ENCODE data around the gene INTS4. TPM values are rescaled to one million over a fixed set of nuclear protein-coding genes. Genes with fewer than 3 reads are reported as not detected.
"Not testable (repeated sequence)": the region's sequence is repeated elsewhere in the genome, so short reads cannot be mapped to it uniquely, and the experiment has no call there.

INTS4 gene
- total RNA-seq, 1 donor from 2014 or later, result 46.3 TPM

DNA sequence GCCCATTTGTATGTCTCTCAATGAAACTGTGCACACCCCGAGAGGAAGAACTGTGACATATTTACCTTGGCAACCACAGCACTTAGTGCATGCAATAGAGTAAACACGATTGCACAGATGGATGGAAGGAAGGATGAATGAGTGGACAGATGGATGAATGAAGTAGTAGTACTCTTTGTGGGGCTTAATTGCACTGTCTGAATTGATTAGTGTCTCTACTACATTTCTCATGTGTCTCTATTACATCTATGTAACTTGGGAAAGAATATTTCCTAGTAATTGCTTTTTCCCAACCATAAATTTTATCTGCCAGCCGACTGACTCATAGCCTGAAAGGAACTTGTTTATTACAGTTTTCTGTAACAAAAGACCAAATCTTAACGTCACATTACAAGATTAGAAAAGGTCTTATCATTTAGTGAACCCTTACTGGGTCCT is 103.8 kb downstream of the INTS4 start:
- H3K27me3 Mint-ChIP-seq; DNase-seq (ENCODE audit: extremely low spot score, unreplicated experiment); H3K9me3 Mint-ChIP-seq; H3K4me1 Mint-ChIP-seq (ENCODE audit: unreplicated experiment); H3K4me3 Mint-ChIP-seq; H3K27ac Mint-ChIP-seq: not testable (repeated sequence)
- peaks cover 11% of the 10 kb centered on the region for H3K36me3 Mint-ChIP-seq

DNA sequence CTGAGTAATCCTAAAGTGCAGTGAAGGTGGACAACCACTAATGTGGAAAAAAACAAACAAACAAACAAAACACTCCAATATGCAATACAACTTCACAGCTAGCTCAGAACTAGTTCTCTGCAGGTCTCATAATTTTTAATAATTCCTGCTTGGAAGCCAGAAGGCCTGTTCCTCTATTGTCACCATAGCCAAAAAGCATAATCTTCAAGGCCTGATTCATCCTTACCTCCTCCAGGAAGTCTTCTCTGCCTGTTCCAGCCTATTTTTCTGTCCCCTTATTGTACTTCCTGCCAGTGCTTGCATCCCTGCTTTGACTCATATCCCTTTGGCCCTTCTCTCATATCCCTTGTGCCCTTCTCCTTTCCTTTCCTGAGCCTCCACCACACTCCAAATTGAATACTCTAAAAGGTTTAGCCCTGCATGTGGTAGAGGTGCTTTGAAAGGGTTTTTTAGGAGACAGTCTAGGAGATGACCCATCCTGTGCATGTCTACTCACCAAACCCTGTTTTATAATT is 104.3 kb downstream of the INTS4 start:
- not testable (repeated sequence) for H3K27me3 Mint-ChIP-seq; DNase-seq (ENCODE audit: extremely low spot score, unreplicated experiment); H3K4me3 Mint-ChIP-seq; H3K4me1 Mint-ChIP-seq (ENCODE audit: unreplicated experiment); H3K9me3 Mint-ChIP-seq; H3K27ac Mint-ChIP-seq
- H3K36me3 Mint-ChIP-seq, result peaks cover 11% of the 10 kb centered on the region

DNA sequence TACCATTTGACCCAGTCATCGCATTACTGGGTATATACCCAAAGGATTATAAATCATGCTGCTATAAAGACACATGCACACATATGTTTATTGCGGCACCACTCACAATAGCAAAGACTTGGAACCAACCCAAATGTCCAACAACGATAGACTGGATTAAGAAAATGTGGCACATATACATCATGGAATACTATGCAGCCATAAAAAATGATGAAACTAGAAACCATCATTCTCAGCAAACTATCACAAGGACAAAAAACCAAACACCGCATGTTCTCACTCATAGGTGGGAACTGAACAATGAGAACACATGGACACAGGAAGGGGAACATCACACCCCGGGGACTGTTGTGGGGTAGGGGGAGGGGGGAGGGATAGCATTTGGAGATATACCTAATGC is 105.4 kb downstream of the INTS4 start:
- peaks cover 14% of the 10 kb centered on the region for H3K36me3 Mint-ChIP-seq
- H3K4me3 Mint-ChIP-seq; H3K4me1 Mint-ChIP-seq (ENCODE audit: unreplicated experiment); H3K27ac Mint-ChIP-seq; H3K27me3 Mint-ChIP-seq; H3K9me3 Mint-ChIP-seq; DNase-seq (ENCODE audit: extremely low spot score, unreplicated experiment): not testable (repeated sequence)

DNA sequence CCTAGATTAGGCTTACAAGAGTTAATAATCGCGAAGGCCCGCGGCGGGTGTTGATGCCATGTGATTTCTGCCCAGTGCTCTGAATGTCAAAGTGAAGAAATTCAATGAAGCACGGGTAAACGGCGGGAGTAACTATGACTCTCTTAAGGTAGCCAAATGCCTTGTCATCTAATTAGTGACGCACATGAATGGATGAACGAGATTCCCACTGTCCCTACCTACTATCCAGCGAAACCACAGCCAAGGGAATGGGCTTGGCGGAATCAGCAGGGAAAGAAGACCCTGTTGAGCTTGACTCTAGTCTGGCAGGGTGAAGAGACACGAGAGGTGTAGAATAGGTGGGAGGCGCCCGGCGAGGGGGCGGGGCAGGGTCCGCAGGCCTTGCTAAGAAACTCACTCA is 108.1 kb downstream of the INTS4 start:
- Mint-ChIP-seq H3K27me3 (no peaks in the 10 kb centered on the region), H3K4me3 (no peak overlapping the region), H3K36me3 (peaks cover 10% of the 10 kb centered on the region), H3K9me3 (no peaks in the 10 kb centered on the region), H3K27ac (no peak overlapping the region), H3K4me1 (ENCODE audit: unreplicated experiment) (peaks cover 4% of the 10 kb centered on the region)
- TF ChIP-seq, protein P1, sequence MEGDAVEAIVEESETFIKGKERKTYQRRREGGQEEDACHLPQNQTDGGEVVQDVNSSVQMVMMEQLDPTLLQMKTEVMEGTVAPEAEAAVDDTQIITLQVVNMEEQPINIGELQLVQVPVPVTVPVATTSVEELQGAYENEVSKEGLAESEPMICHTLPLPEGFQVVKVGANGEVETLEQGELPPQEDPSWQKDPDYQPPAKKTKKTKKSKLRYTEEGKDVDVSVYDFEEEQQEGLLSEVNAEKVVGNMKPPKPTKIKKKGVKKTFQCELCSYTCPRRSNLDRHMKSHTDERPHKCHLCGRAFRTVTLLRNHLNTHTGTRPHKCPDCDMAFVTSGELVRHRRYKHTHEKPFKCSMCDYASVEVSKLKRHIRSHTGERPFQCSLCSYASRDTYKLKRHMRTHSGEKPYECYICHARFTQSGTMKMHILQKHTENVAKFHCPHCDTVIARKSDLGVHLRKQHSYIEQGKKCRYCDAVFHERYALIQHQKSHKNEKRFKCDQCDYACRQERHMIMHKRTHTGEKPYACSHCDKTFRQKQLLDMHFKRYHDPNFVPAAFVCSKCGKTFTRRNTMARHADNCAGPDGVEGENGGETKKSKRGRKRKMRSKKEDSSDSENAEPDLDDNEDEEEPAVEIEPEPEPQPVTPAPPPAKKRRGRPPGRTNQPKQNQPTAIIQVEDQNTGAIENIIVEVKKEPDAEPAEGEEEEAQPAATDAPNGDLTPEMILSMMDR (conservative IDR thresholded peaks at IDR 0.05), result no peak
- no peak for DNase-seq (ENCODE audit: extremely low spot score, unreplicated experiment)

DNA sequence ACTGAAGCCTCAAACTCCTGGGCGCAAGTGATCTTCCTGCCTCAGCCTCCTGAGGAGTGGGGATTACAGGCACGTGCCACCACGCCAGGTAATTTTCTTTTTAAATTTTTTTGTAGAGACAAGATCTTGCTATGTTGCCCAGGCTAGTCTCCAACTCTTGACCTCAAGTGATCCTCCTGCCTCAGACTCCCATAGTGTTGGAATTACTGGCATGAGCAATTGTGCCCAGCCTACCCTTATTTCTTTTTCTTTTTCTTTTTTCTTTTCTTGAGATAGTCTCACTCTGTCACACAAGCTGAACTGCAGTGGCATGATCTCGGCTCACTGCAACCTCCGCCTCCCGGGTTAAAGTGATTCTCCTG is 109.7 kb downstream of the INTS4 start:
- no peak overlapping the region for H3K4me3 Mint-ChIP-seq
- no peak overlapping the region for H3K27ac Mint-ChIP-seq
- peaks cover 3% of the 10 kb centered on the region for H3K36me3 Mint-ChIP-seq
- no peaks in the 10 kb centered on the region for H3K27me3 Mint-ChIP-seq
- TF ChIP-seq, protein P1 (conservative IDR thresholded peaks at IDR 0.05), result no peak
- peaks cover 4% of the 10 kb centered on the region for H3K4me1 Mint-ChIP-seq (ENCODE audit: unreplicated experiment)
- H3K9me3 Mint-ChIP-seq, result no peaks in the 10 kb centered on the region
- no peak for DNase-seq (ENCODE audit: extremely low spot score, unreplicated experiment)

DNA sequence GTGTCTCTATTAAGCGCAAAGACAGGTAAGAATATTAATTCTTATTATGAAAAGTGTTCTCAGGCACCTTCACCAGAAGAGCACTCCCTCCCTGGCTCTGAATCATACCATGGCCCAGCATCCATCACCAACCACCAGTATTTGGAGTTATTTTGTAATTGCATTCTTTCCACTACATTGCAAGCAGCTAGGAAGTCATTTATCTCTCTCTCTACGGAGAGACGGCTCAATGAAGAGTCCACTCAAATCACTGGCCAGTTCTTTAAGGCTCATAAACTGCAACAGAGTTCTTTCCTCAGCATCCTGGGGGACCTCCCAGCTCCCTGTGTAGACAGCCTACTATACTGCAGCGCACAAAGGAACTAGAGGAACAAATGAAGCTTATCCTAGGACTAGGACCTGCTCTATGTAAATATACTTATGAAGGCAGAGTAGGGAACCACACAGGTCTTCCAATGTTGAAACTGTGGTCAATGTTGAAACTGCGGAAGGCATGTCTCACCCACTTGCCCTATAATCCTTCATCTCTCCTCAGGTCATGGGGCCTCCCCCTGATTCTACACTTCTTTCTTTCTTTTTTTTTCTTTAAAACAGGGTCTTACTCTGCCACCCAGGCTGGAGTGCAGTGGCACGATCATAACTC is 110.2 kb downstream of the INTS4 start:
- peaks cover 3% of the 10 kb centered on the region for H3K36me3 Mint-ChIP-seq
- H3K27me3 Mint-ChIP-seq, result no peaks in the 10 kb centered on the region
- H3K9me3 Mint-ChIP-seq, result no peaks in the 10 kb centered on the region
- peak overlapping the region; percentile 47 for H3K27ac Mint-ChIP-seq
- H3K4me3 Mint-ChIP-seq, result no peak overlapping the region
- no peak for DNase-seq (ENCODE audit: extremely low spot score, unreplicated experiment)
- TF ChIP-seq, protein P1 (conservative IDR thresholded peaks at IDR 0.05), result no peak
- H3K4me1 Mint-ChIP-seq (ENCODE audit: unreplicated experiment), result peaks cover 4% of the 10 kb centered on the region

DNA sequence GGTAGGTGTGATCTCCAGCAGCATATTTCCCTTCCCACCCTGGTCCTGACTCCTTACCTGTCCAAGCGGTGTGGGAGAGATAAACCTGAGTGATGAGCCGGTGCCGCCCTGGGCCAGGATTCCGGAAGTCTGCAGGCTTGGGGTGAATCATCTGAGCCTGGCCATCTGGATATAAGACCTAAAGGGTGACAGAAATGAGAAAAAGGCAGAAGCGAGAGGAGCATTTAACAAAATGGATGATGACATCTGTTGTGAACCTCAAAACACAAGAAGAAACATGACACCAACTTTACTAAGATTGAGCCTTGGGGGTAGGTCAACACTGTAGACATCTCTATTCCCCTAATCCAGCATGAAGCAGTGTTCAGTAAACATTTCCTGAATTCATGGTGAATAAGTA is 110.7 kb downstream of the INTS4 start:
- H3K27me3 Mint-ChIP-seq, result no peaks in the 10 kb centered on the region
- peak overlapping the region; percentile 47 for H3K27ac Mint-ChIP-seq
- H3K4me3 Mint-ChIP-seq, result no peak overlapping the region
- TF ChIP-seq, protein P1 (conservative IDR thresholded peaks at IDR 0.05), result no peak
- DNase-seq (ENCODE audit: extremely low spot score, unreplicated experiment), result no peak
- no peaks in the 10 kb centered on the region for H3K9me3 Mint-ChIP-seq
- peaks cover 3% of the 10 kb centered on the region for H3K36me3 Mint-ChIP-seq
- peaks cover 4% of the 10 kb centered on the region for H3K4me1 Mint-ChIP-seq (ENCODE audit: unreplicated experiment)
